Measurements from ENCODE around the gene PSMB8. TPM values are rescaled to one million over a fixed set of nuclear protein-coding genes. Genes with fewer than 3 reads are reported as not detected.

The PSMB8 gene
- total and polyA plus RNA-seq, 8 donors: 7.4 to 40.2 (median 20.5) TPM

DNA sequence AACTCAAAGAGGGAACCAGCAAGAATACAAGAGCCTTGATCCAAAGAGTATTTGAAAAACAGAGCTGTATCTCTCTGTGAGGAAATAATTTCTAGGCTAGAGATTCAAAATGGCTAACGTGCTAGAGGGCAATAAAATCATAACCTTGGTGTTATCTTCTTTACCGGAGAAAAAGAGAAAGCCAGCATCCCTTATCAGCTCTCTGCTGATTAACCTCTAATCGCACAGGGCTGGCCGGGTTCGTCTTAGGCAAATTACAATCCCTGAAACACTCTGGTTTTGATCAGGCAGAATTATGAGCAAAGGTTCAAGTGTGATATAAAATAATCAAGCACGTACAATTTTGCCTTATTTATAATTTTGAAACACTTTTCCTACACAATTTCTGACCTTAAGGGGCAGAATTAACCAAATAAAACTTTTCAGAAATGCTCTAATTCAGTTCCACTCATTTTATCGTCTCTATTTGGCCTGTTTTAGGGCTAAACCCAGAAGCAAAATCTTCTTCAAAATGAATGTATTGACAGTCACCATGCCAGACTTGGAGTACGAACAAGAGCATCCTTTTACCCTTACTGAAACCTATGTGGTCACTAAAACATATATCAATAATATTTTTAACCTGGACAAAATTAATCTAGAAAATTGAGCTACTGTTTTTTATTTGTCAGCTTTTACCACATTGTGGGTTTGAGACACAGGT lies 23.9 kb upstream of the PSMB8 start:
- Histone ChIP-seq H3K9me3 (no peaks in the 10 kb centered on the region), H3K4me3 (no peak overlapping the region), H3K27ac (no peak overlapping the region), H3K27me3 (no peaks in the 10 kb centered on the region), H3K4me1 (no peaks in the 10 kb centered on the region), H3K36me3 (no peaks in the 10 kb centered on the region)
- 15 to 17% methylated on average over 8 of the region's 8 CpGs for WGBS, 2 donors
- ATAC-seq (peak in 1 of 4 donors; percentile 19), DNase-seq (no peak), FAIRE-seq (no peak)
- TF ChIP-seq, protein P1, sequence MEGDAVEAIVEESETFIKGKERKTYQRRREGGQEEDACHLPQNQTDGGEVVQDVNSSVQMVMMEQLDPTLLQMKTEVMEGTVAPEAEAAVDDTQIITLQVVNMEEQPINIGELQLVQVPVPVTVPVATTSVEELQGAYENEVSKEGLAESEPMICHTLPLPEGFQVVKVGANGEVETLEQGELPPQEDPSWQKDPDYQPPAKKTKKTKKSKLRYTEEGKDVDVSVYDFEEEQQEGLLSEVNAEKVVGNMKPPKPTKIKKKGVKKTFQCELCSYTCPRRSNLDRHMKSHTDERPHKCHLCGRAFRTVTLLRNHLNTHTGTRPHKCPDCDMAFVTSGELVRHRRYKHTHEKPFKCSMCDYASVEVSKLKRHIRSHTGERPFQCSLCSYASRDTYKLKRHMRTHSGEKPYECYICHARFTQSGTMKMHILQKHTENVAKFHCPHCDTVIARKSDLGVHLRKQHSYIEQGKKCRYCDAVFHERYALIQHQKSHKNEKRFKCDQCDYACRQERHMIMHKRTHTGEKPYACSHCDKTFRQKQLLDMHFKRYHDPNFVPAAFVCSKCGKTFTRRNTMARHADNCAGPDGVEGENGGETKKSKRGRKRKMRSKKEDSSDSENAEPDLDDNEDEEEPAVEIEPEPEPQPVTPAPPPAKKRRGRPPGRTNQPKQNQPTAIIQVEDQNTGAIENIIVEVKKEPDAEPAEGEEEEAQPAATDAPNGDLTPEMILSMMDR (IDR thresholded peaks at IDR 0.05): no peak
- intact Hi-C loops (cut with DNase I): loop anchor here in 1 of 3 donors (5.0 kb wide), 1 partner anchor 40 kb away; no protein-coding TSS in a partner anchor

DNA sequence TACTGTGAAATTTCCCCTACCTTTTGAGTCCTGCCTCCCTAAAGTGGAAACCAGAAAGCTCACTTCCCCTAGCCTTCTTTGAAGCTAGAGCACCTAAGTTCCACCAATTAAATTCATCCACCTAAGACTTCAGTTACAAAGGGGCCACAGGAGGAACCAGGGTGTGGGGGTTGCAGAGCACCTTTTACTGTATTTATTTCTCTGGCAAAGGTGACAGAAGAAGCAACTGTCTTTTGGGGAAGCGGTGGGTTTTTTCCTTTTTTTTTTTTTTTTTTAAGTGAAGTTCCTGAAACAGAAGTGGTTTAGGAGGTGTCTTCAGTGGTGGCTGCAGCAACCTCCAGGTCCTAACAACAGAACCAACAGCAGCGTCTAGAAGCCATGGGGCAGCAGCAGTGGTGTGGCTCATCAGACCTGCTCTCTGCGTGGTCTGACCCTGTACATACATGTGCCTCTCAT lies 23.2 kb upstream of the PSMB8 start:
- WGBS, 2 donors: 53 to 79% methylated on average over 3 of the region's 3 CpGs

DNA sequence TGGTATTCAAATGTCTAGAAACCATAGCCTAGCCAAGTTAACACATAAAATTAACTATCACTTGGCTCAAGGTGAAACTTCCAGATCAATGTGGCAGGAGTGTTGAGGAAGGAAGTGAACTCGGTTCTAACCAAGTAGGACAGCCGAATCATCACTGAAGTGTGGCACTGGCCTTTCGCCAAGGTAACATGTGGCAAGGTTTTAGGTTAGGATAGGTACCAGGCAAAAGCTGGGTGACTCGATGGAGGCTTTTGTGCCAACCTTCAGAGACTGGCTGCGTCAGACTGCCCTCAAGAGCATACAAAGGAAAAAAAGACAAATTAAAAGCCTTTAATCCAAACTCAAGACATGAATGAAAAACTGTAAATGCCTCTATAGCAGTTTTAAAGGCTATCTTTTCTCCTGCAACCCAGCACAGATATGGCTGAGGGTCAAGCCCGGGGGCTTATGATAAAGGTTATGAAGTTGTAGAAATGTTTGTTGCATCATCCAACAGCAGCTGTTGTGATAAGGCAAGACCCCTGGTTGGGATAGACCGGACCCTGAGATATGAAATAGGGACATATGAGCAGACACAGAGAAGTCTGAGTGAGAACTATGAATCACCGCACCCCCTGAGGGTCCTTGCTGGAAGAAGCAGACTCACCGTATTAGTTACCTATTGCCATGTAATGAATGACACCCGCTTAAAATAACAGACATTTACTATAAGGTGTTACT lies 22.0 kb upstream of the PSMB8 start:
- H3K4me1 ChIP-seq: peaks cover 0 to 5% (median 3%) of the 10 kb centered on the region in 3 donors
- H3K4me3 ChIP-seq: no peak overlapping the region
- intact Hi-C loops (cut with DNase I): loop anchor here in 1 of 3 donors (5.0 kb wide), 1 partner anchor 39 kb away; no protein-coding TSS in a partner anchor
- WGBS, 2 donors: 49 to 58% methylated on average over 10 of the region's 10 CpGs
- no peak for ATAC-seq
- no peaks in the 10 kb centered on the region for H3K36me3 ChIP-seq
- no peaks in the 10 kb centered on the region for H3K27me3 ChIP-seq
- DNase-seq: no peak
- TF ChIP-seq, protein P1 (IDR thresholded peaks at IDR 0.05): no peak
- no peaks in the 10 kb centered on the region for H3K9me3 ChIP-seq
- no peak overlapping the region for H3K27ac ChIP-seq
- FAIRE-seq: no peak

More for the DNA sequence above, 23.2 kb upstream of the PSMB8 start:
- Histone ChIP-seq H3K36me3 (no peaks in the 10 kb centered on the region), H3K27ac (no peak overlapping the region), H3K27me3 (no peaks in the 10 kb centered on the region), H3K4me1 (peaks cover 0 to 1% (median under 1%) of the 10 kb centered on the region in 3 donors), H3K4me3 (no peak overlapping the region), H3K9me3 (no peaks in the 10 kb centered on the region)
- TF ChIP-seq, protein P1 (IDR thresholded peaks at IDR 0.05): no peak
- ATAC-seq: no peak
- intact Hi-C loops (cut with DNase I): loop anchor here in 1 of 3 donors (5.0 kb wide), 1 partner anchor 40 kb away; no protein-coding TSS in a partner anchor
- no peak for FAIRE-seq
- DNase-seq: no peak

DNA sequence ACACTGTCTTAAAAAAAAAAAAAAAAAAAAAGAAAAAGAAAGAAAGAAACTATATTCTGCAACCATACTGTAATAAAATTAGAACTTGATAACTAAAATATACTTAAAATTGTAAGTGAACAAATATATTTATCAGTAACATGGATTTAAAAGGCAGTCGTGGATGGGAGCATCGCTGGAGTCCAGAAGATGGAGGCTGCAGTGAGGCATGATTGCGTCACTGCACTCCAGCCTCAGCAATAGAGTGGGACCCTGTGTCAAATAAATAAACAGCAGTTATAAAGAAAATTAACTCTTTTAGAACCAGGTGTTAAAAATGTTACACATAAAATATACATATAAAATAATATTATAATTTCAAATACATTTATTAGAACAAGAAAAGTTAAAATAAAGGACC lies 18.9 kb upstream of the PSMB8 start:
- no peak for FAIRE-seq
- WGBS, 2 donors: 74 to 90% methylated on average over 3 of the region's 3 CpGs
- intact Hi-C loops (cut with DNase I): loop anchor here in 1 of 3 donors (5.0 kb wide), 1 partner anchor 35 kb away; no protein-coding TSS in a partner anchor

More for the DNA sequence above, 18.9 kb upstream of the PSMB8 start:
- Histone ChIP-seq H3K27me3 (no peaks in the 10 kb centered on the region), H3K4me1 (peaks cover 0 to 5% (median 3%) of the 10 kb centered on the region in 3 donors), H3K4me3 (no peak overlapping the region), H3K36me3 (no peaks in the 10 kb centered on the region), H3K9me3 (no peaks in the 10 kb centered on the region), H3K27ac (no peak overlapping the region)
- ATAC-seq (no peak), DNase-seq (no peak)
- TF ChIP-seq, protein P1 (IDR thresholded peaks at IDR 0.05): no peak
